Activated CD4-positive, alpha-beta memory T cell treated with anti-CD3 and anti-CD28 coated beads, Interleukin-2, amount 10 ng/mL, durations not matched to agents 7 days and 5 days (primary cell): ENCODE measurements around the gene FSHR. TPM values are rescaled to one million over a fixed set of nuclear protein-coding genes. Genes with fewer than 3 reads are reported as not detected.

ENCODE experiments used
- CTCF ChIA-PET: fragments of 350-600 bp; sonication (Branson Sonifier 250); formaldehyde crosslinking; loops from one replicate; lab custom pipeline; 2021; ENCODE audit warnings: antibody characterized with exemption, inconsistent platforms; lab: Charles Lee
- POLR2A ChIA-PET: fragments of 350-600 bp; sonication (Branson Sonifier 250); formaldehyde crosslinking; loops from one replicate; lab custom pipeline; 2021; ENCODE audit warnings: antibody characterized with exemption; lab: Charles Lee
- DNase-seq: peaks from one replicate; pipeline ENCODE4 v3.0.0-alpha.2; 2020
- H3K27ac Mint-ChIP-seq: one replicate; pipeline ENCODE4 v1.8.0; 2021; ENCODE audit warnings: mild to moderate bottlenecking, mixed read lengths
- H3K27me3 Mint-ChIP-seq: one replicate; pipeline ENCODE4 v1.8.0; 2021; ENCODE audit warnings: mixed read lengths
- H3K36me3 Mint-ChIP-seq: one replicate; pipeline ENCODE4 v1.8.0; 2021; ENCODE audit warnings: low read depth, mixed read lengths
- H3K4me1 Mint-ChIP-seq: one replicate; pipeline ENCODE4 v1.8.0; 2021; ENCODE audit warnings: mixed read lengths
- H3K4me3 Mint-ChIP-seq: one replicate; pipeline ENCODE4 v1.8.0; 2021; ENCODE audit warnings: mild to moderate bottlenecking, mixed read lengths
- H3K9me3 Mint-ChIP-seq: one replicate; pipeline ENCODE4 v1.8.0; 2021; ENCODE audit warnings: mixed read lengths
- total RNA-seq, 2 experiments: library from RNA; stranded (reverse); gene quantifications; one replicate each; pipeline ENCODE4 v1.2.3, GENCODE V29; 2021

FSHR gene, protein sequence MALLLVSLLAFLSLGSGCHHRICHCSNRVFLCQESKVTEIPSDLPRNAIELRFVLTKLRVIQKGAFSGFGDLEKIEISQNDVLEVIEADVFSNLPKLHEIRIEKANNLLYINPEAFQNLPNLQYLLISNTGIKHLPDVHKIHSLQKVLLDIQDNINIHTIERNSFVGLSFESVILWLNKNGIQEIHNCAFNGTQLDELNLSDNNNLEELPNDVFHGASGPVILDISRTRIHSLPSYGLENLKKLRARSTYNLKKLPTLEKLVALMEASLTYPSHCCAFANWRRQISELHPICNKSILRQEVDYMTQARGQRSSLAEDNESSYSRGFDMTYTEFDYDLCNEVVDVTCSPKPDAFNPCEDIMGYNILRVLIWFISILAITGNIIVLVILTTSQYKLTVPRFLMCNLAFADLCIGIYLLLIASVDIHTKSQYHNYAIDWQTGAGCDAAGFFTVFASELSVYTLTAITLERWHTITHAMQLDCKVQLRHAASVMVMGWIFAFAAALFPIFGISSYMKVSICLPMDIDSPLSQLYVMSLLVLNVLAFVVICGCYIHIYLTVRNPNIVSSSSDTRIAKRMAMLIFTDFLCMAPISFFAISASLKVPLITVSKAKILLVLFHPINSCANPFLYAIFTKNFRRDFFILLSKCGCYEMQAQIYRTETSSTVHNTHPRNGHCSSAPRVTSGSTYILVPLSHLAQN
- not detected for total RNA-seq

DNA sequence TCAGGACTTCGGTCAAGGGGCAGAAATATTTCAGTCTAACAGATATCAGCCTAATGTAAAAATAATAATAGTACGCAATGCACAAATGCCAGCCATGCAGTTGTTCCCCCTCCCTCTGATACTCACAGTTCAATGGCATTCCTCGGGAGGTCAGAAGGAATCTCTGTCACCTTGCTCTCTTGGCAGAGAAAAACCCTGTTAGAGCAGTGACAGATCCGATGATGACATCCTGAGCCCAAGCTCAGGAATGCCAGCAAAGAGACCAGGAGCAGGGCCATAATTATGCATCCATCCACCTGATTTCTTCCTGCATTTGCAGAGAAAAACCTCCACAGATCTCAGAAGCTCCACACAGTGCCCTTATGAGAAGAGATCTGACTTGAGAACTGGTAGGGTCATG, at the start of gene FSHR:
FSHR (minus strand) TSS at position 376 of the 400 bp plus-strand sequence; CDS start at position 278, 98 bp downstream.
- H3K4me3 Mint-ChIP-seq: no peak within 1 kb of the TSS
- no peaks in the 10 kb centered on the region for H3K9me3 Mint-ChIP-seq
- no peaks in the 10 kb centered on the region for H3K4me1 Mint-ChIP-seq
- no peak within 1 kb of the TSS for H3K27ac Mint-ChIP-seq
- H3K36me3 Mint-ChIP-seq: no peaks in the 10 kb centered on the region
- POLR2A ChIA-PET: no interaction called here
- no peaks in the 10 kb centered on the region for H3K27me3 Mint-ChIP-seq
- CTCF ChIA-PET: no interaction called here
- DNase-seq: no peak

DNA sequence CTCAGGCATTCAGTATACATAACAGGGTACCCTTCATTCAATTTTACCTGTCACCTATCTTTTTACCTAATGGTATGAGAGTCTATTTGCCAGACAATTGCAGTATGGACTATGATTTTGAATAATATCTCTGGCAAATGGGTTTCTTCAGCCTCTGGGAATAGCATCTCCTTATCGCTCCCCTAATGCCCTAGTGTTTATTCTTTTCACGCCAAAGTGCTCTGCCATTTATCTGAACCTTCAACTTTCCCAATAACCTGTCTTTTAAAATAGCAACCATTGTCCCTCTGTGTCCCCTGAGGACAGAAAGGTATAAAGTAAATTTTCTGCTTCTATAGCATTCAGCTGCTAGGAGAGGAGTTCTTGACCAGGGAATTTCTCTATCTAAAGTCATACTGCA, 45.0 kb upstream of the FSHR start:
- H3K4me1 Mint-ChIP-seq: no peaks in the 10 kb centered on the region
- CTCF ChIA-PET: no interaction called here

GRCh38 chr2:49194701-49195100, 40.4 kb upstream of the FSHR start:
- Mint-ChIP-seq H3K9me3 (peaks cover 2% of the 10 kb centered on the region), H3K27me3 (no peaks in the 10 kb centered on the region), H3K36me3 (no peaks in the 10 kb centered on the region), H3K4me3 (no peak overlapping the region), H3K4me1 (no peaks in the 10 kb centered on the region), H3K27ac (no peak overlapping the region)
- ChIA-PET CTCF (no interaction called here), POLR2A (no interaction called here)
- DNase-seq: no peak

More for the DNA sequence above, 45.0 kb upstream of the FSHR start:
- H3K4me3 Mint-ChIP-seq: no peak overlapping the region
- DNase-seq: no peak
- no peak overlapping the region for H3K27ac Mint-ChIP-seq
- no peaks in the 10 kb centered on the region for H3K27me3 Mint-ChIP-seq
- peaks cover 2% of the 10 kb centered on the region for H3K9me3 Mint-ChIP-seq
- POLR2A ChIA-PET: no interaction called here
- H3K36me3 Mint-ChIP-seq: no peaks in the 10 kb centered on the region

DNA sequence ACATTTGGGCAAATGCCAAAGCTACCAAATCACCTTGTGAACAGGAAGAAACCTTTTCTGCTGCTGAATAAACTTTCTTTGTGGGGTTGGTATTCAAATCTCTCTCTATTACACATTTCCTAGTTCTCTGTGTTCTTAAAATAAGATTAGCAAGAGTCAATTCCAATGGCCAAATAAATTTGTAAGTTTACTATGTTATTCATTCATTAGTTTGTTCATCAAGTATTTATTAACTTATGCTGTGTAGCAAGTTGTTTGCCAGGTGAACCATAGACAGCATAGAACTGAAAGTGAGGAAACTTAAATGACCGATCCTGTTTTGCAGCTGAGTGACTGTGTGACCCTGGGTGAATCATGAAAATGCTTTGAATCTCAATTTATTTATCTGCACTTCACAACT, 37.7 kb upstream of the FSHR start:
- peaks cover 2% of the 10 kb centered on the region for H3K9me3 Mint-ChIP-seq
- ChIA-PET POLR2A (no interaction called here), CTCF (no interaction called here)
- no peaks in the 10 kb centered on the region for H3K36me3 Mint-ChIP-seq
- no peaks in the 10 kb centered on the region for H3K27me3 Mint-ChIP-seq
- DNase-seq: no peak
- no peaks in the 10 kb centered on the region for H3K4me1 Mint-ChIP-seq
- H3K27ac Mint-ChIP-seq: no peak overlapping the region
- no peak overlapping the region for H3K4me3 Mint-ChIP-seq

DNA sequence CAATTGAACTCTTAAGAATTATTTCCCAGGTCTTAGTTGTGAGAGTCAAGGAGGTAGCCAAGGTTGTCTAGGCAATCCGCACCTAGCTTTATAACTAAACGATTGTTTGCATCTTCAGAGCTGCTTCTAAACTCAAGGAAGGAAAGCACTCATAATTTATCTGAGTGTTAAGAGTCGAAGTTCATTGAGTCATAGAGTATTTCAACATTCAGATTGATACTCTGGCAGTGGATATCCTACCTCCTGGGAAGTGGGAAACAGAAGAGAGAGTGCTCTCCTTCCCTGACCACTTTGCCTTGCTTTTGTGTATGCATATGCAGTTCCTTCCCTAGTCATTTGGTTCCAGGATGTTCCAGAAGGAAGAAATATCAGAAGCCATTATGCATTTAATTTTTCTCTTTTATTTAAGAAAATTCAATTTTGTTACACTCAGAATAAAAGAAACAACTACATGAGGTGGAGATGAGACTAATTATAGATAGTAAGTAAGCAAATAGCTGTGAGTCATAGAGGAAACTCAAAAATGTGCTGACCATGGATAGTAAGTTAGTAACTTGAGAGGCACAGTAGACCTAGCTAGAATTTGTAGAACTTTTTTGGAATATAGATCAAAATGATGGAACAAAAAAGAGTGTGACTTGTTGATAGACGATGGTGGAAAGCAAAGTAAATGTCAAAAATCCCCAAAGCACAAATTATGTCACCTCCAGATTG, 35.4 kb upstream of the FSHR start:
- H3K4me1 Mint-ChIP-seq: no peaks in the 10 kb centered on the region
- no peak for DNase-seq
- H3K9me3 Mint-ChIP-seq: no peaks in the 10 kb centered on the region
- CTCF ChIA-PET: no interaction called here
- POLR2A ChIA-PET: no interaction called here
- no peaks in the 10 kb centered on the region for H3K27me3 Mint-ChIP-seq
- no peak overlapping the region for H3K27ac Mint-ChIP-seq
- H3K36me3 Mint-ChIP-seq: no peaks in the 10 kb centered on the region
- no peak overlapping the region for H3K4me3 Mint-ChIP-seq

DNA sequence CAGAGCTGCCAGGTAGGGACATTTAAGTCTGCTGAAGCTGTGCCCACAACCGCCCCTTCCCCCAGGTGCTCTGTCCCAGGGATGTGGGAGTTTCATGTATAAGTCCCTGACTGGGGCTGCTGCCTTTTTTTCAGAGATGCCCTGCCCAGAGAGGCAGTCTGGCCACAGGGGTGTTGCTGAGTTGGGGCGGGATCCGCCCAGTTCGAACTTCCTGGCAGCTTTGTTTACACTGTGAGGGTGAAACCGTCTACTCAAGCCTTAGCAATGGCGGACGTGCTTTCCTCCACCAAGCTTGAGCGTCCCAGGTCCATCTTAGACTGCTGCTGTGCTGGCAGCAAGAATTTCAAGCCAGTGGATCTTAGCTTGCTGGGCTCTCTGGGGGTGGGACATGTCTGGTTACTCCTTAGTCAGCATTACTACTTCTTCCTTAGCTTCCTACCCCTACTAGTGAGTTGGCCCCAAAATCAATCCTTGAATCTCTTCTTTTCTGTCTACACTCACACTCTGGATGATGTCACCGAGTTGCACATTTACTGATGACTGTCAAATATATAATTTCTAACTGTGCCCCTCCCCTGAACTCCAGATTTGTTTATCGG, 31.8 kb upstream of the FSHR start:
- DNase-seq: no peak
- Mint-ChIP-seq H3K27ac (no peak overlapping the region), H3K36me3 (no peaks in the 10 kb centered on the region), H3K4me1 (no peaks in the 10 kb centered on the region), H3K27me3 (no peaks in the 10 kb centered on the region), H3K9me3 (peaks cover 8% of the 10 kb centered on the region), H3K4me3 (no peak overlapping the region)
- POLR2A ChIA-PET: no interaction called here
- CTCF ChIA-PET: no interaction called here

DNA sequence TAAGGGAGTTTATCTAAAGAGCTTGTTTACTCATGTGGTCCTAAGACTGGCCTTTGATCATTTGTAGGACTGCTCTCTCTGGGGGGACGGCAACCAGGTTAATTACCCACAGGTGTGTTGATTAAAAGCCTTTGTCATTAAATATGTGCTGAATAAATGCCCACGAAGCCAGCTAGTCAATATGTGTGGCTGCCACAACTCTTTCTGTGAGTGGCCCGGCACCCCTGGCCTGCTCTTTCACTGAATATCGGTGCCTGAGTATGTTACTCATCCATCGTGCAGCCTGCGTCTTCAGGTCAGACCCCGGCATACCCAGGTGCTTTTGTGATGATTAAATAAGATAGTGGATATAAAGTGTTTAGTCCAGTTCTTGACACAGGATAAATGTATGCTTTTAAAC, 24.3 kb upstream of the FSHR start:
- no peak for DNase-seq
- CTCF ChIA-PET: no interaction called here
- peaks cover 5% of the 10 kb centered on the region for H3K9me3 Mint-ChIP-seq
- H3K27me3 Mint-ChIP-seq: no peaks in the 10 kb centered on the region
- POLR2A ChIA-PET: no interaction called here
- H3K36me3 Mint-ChIP-seq: no peaks in the 10 kb centered on the region
- H3K4me3 Mint-ChIP-seq: no peak overlapping the region
- no peaks in the 10 kb centered on the region for H3K4me1 Mint-ChIP-seq
- no peak overlapping the region for H3K27ac Mint-ChIP-seq

- Mint-ChIP-seq H3K4me3 (no peak overlapping the region), H3K27me3 (no peaks in the 10 kb centered on the region), H3K36me3 (no peaks in the 10 kb centered on the region), H3K9me3 (no peaks in the 10 kb centered on the region), H3K27ac (no peak overlapping the region), H3K4me1 (no peaks in the 10 kb centered on the region)
- DNase-seq: no peak
- POLR2A ChIA-PET: no interaction called here
- CTCF ChIA-PET: no interaction called here
These were observed 22.9 kb upstream of the FSHR start for GRCh38 chr2:49177194-49177593.

- no peaks in the 10 kb centered on the region for H3K36me3 Mint-ChIP-seq
- no peak for DNase-seq
- no peaks in the 10 kb centered on the region for H3K9me3 Mint-ChIP-seq
- H3K4me1 Mint-ChIP-seq: no peaks in the 10 kb centered on the region
- H3K27ac Mint-ChIP-seq: no peak overlapping the region
- no peaks in the 10 kb centered on the region for H3K27me3 Mint-ChIP-seq
- ChIA-PET POLR2A (no interaction called here), CTCF (no interaction called here)
- no peak overlapping the region for H3K4me3 Mint-ChIP-seq
These were observed 21.5 kb upstream of the FSHR start for GRCh38 chr2:49175831-49176230.

DNA sequence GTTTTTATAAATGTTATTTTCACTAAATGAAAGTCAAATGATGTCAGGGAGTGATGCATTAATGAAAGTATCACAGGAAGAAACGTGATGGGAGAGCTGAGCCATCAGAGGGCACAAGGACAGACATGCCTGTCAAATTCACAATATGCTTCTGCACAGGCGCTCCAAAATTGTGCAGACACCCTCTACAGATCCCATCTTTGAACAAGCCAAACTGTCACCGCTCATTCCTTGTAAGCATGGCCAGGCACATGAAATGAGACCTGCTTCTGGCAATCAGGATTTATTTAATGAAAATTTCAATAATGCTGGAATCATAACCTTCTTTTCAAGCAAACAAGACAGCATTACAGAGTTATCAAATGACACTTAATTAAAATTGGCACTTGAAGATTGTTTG, 20.4 kb upstream of the FSHR start:
- CTCF ChIA-PET: no interaction called here
- POLR2A ChIA-PET: no interaction called here
- no peaks in the 10 kb centered on the region for H3K36me3 Mint-ChIP-seq

DNA sequence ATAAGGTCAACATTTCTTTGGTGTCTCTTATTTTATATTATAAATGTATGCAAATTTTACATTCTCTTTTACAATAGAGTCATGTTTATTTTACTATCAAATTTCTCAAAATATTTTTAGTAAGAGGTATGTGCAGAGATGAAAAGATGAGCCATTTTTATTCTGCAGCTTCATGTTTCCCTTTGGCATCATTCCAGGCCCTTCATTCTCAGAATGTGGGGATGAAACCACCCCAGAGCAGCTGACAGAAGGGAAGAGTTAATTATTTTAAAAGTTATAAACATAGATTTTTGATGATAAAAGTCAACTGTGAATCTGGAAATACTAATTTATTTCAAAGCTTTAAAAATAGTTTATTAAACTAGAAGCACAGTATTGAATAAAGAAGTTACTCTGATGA, 12.8 kb upstream of the FSHR start:
- Mint-ChIP-seq H3K4me3 (no peak overlapping the region), H3K9me3 (peaks cover 2% of the 10 kb centered on the region), H3K27ac (no peak overlapping the region), H3K27me3 (no peaks in the 10 kb centered on the region), H3K4me1 (no peaks in the 10 kb centered on the region), H3K36me3 (no peaks in the 10 kb centered on the region)
- CTCF ChIA-PET: no interaction called here
- POLR2A ChIA-PET: no interaction called here
- DNase-seq: no peak

More for the DNA sequence above, 20.4 kb upstream of the FSHR start:
- Mint-ChIP-seq H3K4me1 (no peaks in the 10 kb centered on the region), H3K27ac (no peak overlapping the region), H3K4me3 (no peak overlapping the region), H3K9me3 (no peaks in the 10 kb centered on the region), H3K27me3 (no peaks in the 10 kb centered on the region)
- DNase-seq: no peak

DNA sequence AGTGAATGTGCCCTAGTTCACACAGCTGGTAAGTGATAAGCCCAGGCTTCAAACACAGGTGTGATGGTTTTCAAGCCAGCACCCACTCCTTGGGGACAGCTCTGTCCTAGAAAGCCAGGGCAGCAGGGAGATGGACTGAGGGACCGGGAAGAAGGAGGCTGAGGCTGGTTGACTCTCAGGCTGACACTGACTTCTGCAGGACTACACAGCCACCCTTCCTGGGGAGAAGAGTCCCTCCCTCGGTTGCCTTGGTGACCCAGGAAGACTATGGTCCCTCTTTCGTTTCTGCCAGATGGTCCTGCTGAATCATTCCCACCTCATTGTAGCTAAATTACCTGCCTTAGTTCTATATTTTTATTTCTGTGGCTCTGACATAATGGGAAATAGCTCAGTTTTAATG, 11.3 kb upstream of the FSHR start:
- DNase-seq: no peak
- ChIA-PET POLR2A (no interaction called here), CTCF (no interaction called here)
- H3K9me3 Mint-ChIP-seq: peaks cover 2% of the 10 kb centered on the region
- no peak overlapping the region for H3K27ac Mint-ChIP-seq
- H3K4me1 Mint-ChIP-seq: no peaks in the 10 kb centered on the region
- H3K4me3 Mint-ChIP-seq: no peak overlapping the region
- H3K27me3 Mint-ChIP-seq: no peaks in the 10 kb centered on the region
- H3K36me3 Mint-ChIP-seq: no peaks in the 10 kb centered on the region

DNA sequence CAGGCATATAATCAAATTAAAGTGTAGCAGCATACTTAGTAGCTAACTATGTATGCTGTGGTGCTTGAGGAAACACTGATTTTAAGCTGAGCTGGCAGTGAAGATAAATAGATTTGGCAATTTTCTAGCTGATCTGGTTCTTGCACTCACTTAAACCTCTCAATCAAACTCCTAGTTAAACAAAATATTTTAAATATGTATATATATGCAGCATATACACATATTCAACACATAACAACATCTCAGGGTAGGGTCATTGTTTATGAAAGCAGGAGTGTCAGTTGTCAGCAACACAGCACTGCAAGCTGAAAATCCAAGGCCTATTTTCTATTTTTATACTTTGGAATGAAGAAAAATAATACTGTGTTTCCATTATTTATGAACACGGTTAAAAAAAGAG, 10.4 kb upstream of the FSHR start:
- Mint-ChIP-seq H3K9me3 (peaks cover 2% of the 10 kb centered on the region), H3K4me1 (no peaks in the 10 kb centered on the region), H3K27ac (no peak overlapping the region), H3K36me3 (no peaks in the 10 kb centered on the region), H3K27me3 (no peaks in the 10 kb centered on the region), H3K4me3 (no peak overlapping the region)
- DNase-seq: no peak
- ChIA-PET POLR2A (no interaction called here), CTCF (no interaction called here)
